Karpas-422 (cell line): ENCODE data around the gene YPEL3. TPM values are rescaled to one million over a fixed set of nuclear protein-coding genes. Genes with fewer than 3 reads are reported as not detected.
"Not testable (repeated sequence)": the region's sequence is repeated elsewhere in the genome, so short reads cannot be mapped to it uniquely, and the experiment has no call there.

Source experiments
- DNase-seq: peaks from one replicate; pipeline ENCODE4 v3.0.0-alpha.2; 2015
- H2AFZ ChIP-seq: fragments of 200-600 bp; sonication (generic); 2 replicates; pipeline ENCODE4 v1.6.1; 2014; ENCODE audit warnings: antibody characterized with exemption, low read length, mixed read lengths
- H3K27ac ChIP-seq: fragments of 200-600 bp; sonication (generic); 2 replicates; pipeline ENCODE4 v1.5.1; 2014; ENCODE audit warnings: mild to moderate bottlenecking, low read length, moderate library complexity
- H3K27me3 ChIP-seq: fragments of 200-600 bp; sonication (generic); 2 replicates; pipeline ENCODE4 v1.6.1; 2014; ENCODE audit warnings: low read length, mixed read lengths
- H3K36me3 ChIP-seq: fragments of 200-600 bp; sonication (generic); 2 replicates; pipeline ENCODE4 v1.6.1; 2014; ENCODE audit warnings: low read length, mixed read lengths; ENCODE audit not compliant: insufficient read depth
- H3K4me1 ChIP-seq: fragments of 200-600 bp; sonication (generic); 2 replicates; pipeline ENCODE4 v1.6.1; 2014; ENCODE audit warnings: mild to moderate bottlenecking, low read length, mixed read lengths
- H3K4me2 ChIP-seq: fragments of 200-600 bp; sonication (generic); 2 replicates; pipeline ENCODE4 v1.6.1; 2014; ENCODE audit warnings: low read length, low read depth, mild to moderate bottlenecking; ENCODE audit not compliant: poor library complexity, severe bottlenecking
- H3K4me3 ChIP-seq: fragments of 200-600 bp; sonication (generic); 2 replicates; pipeline ENCODE4 v1.5.1; 2014; ENCODE audit warnings: mild to moderate bottlenecking, antibody characterized with exemption, low read length, mixed read lengths
- H3K79me2 ChIP-seq: fragments of 200-600 bp; sonication (generic); 2 replicates; pipeline ENCODE4 v1.6.1; 2014; ENCODE audit warnings: mild to moderate bottlenecking, low read length, mixed read lengths
- H3K9ac ChIP-seq: fragments of 200-600 bp; sonication (generic); 2 replicates; pipeline ENCODE4 v1.6.0; 2014; ENCODE audit warnings: low read length
- H3K9me2 ChIP-seq: fragments of 200-600 bp; sonication (generic), shearing (Covaris generic); replicated peaks from 2 replicates; pipeline ENCODE4 v1.6.0; 2014; ENCODE audit warnings: mild to moderate bottlenecking, low read length, moderate library complexity; ENCODE audit not compliant: insufficient read depth
- H3K9me3 ChIP-seq: fragments of 300-700, 200-600 bp; sonication (generic); 2 replicates; pipeline ENCODE4 v1.6.1; 2014; ENCODE audit warnings: low read length, mixed read lengths
- H4K20me1 ChIP-seq: fragments of 200-600 bp; sonication (generic); 2 replicates; pipeline ENCODE4 v1.6.1; 2014; ENCODE audit warnings: mild to moderate bottlenecking, antibody characterized with exemption, low read length, low read depth; ENCODE audit not compliant: insufficient read depth
- total RNA-seq: library from RNA; depleted of rRNA; stranded (reverse); fragments of >200 nt; shearing (Covaris generic); gene quantifications from 2 replicates; pipeline ENCODE4 v1.2.3, GENCODE V29; 2014; ENCODE audit warnings: low replicate concordance

The YPEL3 gene
- total RNA-seq, 1 experiment from 2014 or later = 62.1 TPM

DNA sequence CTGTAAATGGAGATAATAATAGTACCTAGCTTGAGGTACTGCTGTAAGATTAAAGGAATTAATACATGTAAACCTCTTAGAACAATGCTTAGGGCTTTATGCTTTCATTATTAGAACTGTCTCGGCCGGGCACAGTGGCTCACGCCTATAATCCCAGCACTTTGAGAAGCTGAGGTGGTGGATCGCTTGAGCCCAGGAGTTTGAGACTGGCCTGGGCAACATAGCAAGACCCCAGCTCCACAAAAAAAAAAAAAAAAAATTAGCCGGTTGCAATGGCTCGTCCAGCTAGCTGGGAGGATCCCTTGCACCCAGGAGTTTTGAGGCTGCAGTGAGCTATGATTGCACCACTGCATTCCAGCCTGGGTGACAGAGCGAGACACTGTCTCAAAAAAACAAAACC lies 18.8 kb upstream of the YPEL3 start:
- not testable (repeated sequence) for H3K9me2 ChIP-seq, H3K4me3 ChIP-seq, H3K79me2 ChIP-seq, H3K4me2 ChIP-seq, H3K27me3 ChIP-seq, H3K9ac ChIP-seq, H3K9me3 ChIP-seq, H2AFZ ChIP-seq, DNase-seq, H3K27ac ChIP-seq, H3K4me1 ChIP-seq, H4K20me1 ChIP-seq, H3K36me3 ChIP-seq

DNA sequence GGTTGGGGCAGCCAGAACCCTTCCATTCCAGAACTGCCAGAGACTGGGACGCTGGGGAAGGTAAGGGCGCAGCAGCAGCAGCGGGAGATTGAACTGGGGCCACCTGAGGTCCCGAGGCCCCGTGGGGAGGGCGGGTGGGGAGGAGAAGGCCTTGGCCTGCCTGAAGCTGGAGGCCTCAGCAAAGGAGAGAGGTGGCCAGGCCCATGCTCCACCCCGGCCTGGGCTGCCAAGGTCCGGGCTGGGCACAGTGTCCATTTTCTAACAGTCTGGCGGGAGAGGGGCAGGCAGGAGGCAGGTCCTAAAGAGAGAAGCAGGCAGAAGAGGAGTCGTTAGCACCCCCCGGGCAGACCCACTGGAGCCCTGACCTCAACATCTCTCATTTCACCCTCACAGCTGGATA lies 18.4 kb upstream of the YPEL3 start:
- peaks cover 2% of the 10 kb centered on the region; the same call in 1 of the 2 replicates for H3K36me3 ChIP-seq
- no peaks in the 10 kb centered on the region for H3K79me2 ChIP-seq
- H3K9me3 ChIP-seq = no peaks in the 10 kb centered on the region
- DNase-seq = no peak
- no peaks in the 10 kb centered on the region for H3K4me1 ChIP-seq
- H3K4me2 ChIP-seq = no peak overlapping the region
- no peaks in the 10 kb centered on the region for H3K27me3 ChIP-seq
- H3K9ac ChIP-seq = no peak overlapping the region
- H2AFZ ChIP-seq = no peak overlapping the region
- no peak overlapping the region for H3K27ac ChIP-seq
- no peak overlapping the region for H3K4me3 ChIP-seq
- no peaks in the 10 kb centered on the region for H4K20me1 ChIP-seq
- no peaks in the 10 kb centered on the region for H3K9me2 ChIP-seq

DNA sequence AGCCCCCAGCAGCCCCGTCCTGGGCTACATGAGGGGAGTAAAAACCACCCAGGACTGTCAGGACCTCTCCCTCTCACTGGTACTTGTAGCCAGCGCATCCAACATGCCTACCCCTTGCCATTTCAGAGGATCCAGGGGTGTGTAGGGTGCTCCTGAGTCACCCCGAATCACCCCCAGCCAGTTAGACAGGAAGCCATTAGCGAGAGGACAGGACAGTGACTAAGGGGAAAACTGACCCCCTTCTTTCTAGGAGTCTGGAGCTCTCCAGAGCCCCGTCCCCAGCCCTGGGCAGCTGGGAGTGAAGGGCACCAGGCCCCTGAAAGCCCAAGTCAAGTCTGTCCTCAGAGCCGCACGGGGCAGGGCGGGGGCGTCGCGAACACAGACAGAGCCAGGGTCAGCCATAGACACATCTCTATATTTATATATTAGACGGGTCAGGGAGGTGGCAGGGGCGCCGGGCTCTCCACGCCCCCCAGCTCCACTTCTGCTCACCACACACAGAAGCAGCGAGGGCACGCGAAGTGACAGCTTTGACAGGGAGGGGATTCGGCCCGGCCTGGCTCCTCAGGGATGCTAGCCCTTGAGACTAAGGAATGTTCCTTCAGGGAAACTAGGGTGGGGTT lies 17.8 kb upstream of the YPEL3 start:
- Histone ChIP-seq H3K4me2 (no peak overlapping the region), H4K20me1 (no peaks in the 10 kb centered on the region), H2AFZ (no peak overlapping the region), H3K27me3 (no peaks in the 10 kb centered on the region), H3K9me3 (no peaks in the 10 kb centered on the region), H3K9ac (no peak overlapping the region), H3K4me1 (no peaks in the 10 kb centered on the region), H3K9me2 (no peaks in the 10 kb centered on the region), H3K36me3 (no peaks in the 10 kb centered on the region), H3K27ac (no peak overlapping the region), H3K4me3 (no peak overlapping the region), H3K79me2 (no peaks in the 10 kb centered on the region)
- DNase-seq = no peak

DNA sequence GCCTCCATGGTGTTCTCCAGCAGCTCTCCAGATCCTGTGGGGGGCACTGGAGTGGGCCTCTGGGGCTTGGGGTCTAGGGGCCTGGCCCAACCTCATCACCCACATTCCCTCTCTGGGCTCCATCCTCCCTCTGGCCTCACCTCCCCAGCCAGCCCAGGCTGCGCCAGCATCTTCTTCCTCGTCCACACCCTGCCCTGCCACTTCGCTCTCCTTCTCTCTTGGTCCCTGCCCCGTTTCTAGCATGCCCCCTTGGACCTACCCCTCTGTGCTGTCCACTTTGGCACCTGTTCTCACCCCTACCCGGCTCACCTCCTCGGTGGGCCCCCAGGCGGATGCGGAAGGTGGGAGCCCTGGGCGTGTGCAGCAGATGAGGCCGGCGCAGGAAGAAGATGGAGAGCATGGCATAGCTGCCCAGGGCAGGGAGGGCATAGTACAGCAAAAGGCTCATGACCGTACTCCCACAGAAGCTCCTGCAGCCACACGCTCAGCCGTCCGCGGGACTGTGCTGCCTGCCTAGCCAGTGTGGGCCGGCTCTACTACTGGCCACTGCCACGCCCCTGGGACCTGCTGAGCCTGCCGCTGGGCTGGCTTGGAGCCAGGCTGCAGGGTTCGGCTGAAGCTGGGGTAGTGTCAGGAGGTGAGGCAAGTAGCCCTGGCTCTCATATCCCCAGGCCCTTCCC lies 17.2 kb upstream of the YPEL3 start, which contains the start of gene GDPD3:
Gene GDPD3, minus strand, starts transcription at position 507 of the 680 bp plus-strand sequence. Its CDS starts 59 bp downstream, at position 448.
- Histone ChIP-seq H3K4me1 (no peaks in the 10 kb centered on the region), H2AFZ (no peak within 1 kb of the TSS), H4K20me1 (no peaks in the 10 kb centered on the region), H3K9me3 (no peaks in the 10 kb centered on the region), H3K36me3 (no peaks in the 10 kb centered on the region), H3K27me3 (no peaks in the 10 kb centered on the region), H3K9me2 (no peaks in the 10 kb centered on the region), H3K4me2 (no peak within 1 kb of the TSS), H3K9ac (no peak within 1 kb of the TSS), H3K27ac (no peak within 1 kb of the TSS), H3K4me3 (no peak within 1 kb of the TSS), H3K79me2 (no peaks in the 10 kb centered on the region)
- no peak for DNase-seq

DNA sequence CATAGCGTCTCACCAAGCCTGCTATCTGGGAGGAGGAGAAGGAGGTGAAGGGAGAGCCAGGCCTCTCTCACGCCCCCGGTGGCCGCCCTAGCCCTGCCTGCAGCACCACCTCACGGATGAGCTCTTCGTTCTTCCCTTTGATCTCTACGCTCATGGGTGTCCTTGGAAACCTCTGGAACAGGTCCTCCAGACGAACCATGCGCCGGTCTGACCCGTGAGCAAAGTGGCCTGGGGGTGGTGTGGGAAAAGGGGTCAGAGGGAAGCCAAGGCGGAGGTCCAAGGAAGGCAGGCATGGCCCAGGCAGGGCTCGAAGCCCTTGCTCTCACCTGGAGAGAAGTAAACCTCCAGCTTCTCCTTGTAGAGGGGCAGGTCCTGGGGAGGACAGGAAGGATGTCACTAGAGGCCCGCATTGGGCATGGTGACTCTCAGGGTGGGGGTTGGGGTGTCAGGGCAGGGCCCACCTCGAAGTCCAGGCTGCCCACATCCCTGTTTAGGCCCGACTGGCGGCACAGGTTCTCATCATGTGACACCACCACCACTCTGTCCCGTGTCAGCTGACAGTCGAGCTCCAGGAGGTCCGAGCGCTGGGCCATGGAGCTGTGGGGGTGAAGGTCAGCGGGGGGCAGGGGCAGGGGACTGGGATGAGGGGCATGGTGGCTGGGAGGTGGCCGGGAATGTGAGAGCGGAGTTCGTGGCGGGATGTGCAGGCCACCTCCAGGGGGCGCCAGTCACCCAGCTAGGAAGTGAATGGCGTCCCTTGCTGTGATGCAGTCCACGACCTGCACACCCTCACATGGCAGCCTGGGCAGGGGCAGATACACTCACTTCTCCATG lies 16.4 kb upstream of the YPEL3 start:
- Histone ChIP-seq H3K9me3 (no peaks in the 10 kb centered on the region), H2AFZ (no peak overlapping the region), H3K9ac (no peak overlapping the region), H3K27me3 (no peaks in the 10 kb centered on the region), H3K4me2 (no peak overlapping the region), H4K20me1 (no peaks in the 10 kb centered on the region), H3K27ac (no peak overlapping the region), H3K9me2 (no peaks in the 10 kb centered on the region), H3K36me3 (no peaks in the 10 kb centered on the region), H3K79me2 (no peaks in the 10 kb centered on the region), H3K4me1 (no peaks in the 10 kb centered on the region), H3K4me3 (no peak overlapping the region)
- peak; percentile 91 for DNase-seq

DNA sequence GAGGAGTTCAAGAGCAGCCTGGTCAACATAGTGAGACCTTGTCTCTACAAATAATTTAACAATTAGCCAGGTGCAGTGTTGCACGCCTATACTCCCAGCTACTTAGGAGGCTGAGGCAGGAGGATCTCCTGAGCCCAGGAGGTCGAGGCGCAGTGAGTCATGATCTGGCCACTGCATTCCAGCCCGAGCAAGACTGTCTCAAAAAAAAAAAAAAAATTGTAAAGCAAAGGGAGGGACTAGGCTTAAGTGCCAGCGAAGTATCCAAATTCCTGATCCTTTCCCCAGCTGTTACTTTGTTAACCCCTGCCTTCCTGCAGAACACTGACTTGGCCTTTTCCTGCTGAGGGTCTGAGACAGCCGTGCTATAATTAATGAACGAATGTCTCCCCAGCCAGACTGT lies 14.6 kb upstream of the YPEL3 start:
- Histone ChIP-seq H3K27ac (no peak overlapping the region), H3K4me2 (no peak overlapping the region), H3K4me3 (no peak overlapping the region), H2AFZ (no peak overlapping the region), H4K20me1 (no peaks in the 10 kb centered on the region), H3K9ac (no peak overlapping the region), H3K27me3 (no peaks in the 10 kb centered on the region), H3K9me2 (no peaks in the 10 kb centered on the region), H3K36me3 (no peaks in the 10 kb centered on the region), H3K4me1 (no peaks in the 10 kb centered on the region), H3K9me3 (no peaks in the 10 kb centered on the region), H3K79me2 (no peaks in the 10 kb centered on the region)
- DNase-seq = no peak

DNA sequence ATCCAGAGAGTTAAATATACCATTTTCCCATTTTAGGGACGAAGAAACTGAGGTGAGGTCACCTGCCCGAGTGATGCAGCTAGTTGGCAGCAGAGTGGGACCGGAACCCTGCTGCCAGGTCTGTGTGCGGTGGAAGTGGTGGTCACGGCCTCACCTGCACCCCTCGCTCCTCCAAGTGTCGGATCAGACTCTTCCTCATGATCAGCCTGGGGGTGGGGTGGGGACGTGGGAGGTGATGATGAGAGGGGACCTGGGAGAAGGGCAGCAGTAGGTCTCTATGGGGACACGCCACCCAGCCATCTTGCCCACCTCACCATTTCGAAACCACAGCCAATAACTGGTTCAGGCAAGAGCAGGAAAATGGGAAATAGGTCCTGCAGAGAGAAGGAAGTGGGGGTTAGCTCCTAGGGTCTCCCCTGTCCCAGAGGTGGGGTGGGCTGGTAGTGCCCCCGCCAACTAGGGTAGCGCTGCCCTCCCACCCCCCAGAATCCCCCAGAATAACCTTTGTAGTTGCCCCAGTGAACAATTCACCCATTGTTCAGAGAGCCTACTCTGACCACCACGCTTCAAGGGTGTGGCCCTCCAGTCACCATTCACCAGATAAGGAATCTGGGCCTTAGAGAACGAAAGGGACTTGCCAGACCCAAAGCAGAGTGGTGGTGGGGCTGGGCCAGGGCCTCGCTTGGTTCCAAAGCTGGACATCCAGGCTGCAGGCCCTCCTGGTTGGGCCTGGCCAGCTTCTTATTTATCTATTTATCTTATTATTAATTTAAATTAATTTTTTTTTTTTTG lies 12.2 kb upstream of the YPEL3 start:
- H3K27ac ChIP-seq = no peak overlapping the region
- H2AFZ ChIP-seq = no peak overlapping the region
- H3K79me2 ChIP-seq = no peaks in the 10 kb centered on the region
- no peaks in the 10 kb centered on the region for H3K36me3 ChIP-seq
- no peaks in the 10 kb centered on the region for H3K27me3 ChIP-seq
- no peak overlapping the region for H3K9ac ChIP-seq
- H4K20me1 ChIP-seq = no peaks in the 10 kb centered on the region
- no peak overlapping the region for H3K4me3 ChIP-seq
- no peak for DNase-seq
- no peaks in the 10 kb centered on the region for H3K9me2 ChIP-seq
- H3K4me1 ChIP-seq = no peaks in the 10 kb centered on the region
- no peaks in the 10 kb centered on the region for H3K9me3 ChIP-seq
- H3K4me2 ChIP-seq = no peak overlapping the region

DNA sequence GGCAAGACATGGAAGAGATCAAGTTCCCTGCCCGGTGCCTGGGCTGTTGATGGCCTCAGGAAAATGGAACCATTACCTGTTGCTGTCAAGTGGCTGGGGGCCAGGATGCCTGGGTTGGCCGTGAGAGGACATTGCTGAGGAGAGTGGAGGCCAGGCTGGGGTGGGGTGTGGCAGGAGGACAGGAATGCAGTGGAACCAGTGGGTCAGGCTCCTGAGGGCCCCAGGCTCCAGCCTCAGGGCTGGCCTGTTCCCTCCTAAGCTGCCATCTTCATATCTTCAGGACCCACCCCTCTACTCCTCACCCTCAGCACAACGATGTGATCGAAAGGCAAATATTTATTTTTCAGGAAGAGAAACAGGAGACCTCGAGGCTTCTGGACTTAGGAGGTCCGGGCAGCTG lies 8.5 kb upstream of the YPEL3 start:
- H4K20me1 ChIP-seq = no peaks in the 10 kb centered on the region
- H3K9me2 ChIP-seq = no peaks in the 10 kb centered on the region
- H3K9ac ChIP-seq = no peak overlapping the region
- DNase-seq = no peak
- no peaks in the 10 kb centered on the region for H3K79me2 ChIP-seq
- no peak overlapping the region for H2AFZ ChIP-seq
- no peaks in the 10 kb centered on the region for H3K4me1 ChIP-seq
- H3K36me3 ChIP-seq = no peaks in the 10 kb centered on the region
- no peak overlapping the region for H3K4me2 ChIP-seq
- H3K9me3 ChIP-seq = no peaks in the 10 kb centered on the region
- no peak overlapping the region for H3K27ac ChIP-seq
- H3K27me3 ChIP-seq = no peaks in the 10 kb centered on the region
- no peak overlapping the region for H3K4me3 ChIP-seq
